ENCODE measurements around the gene ZNRF3. TPM values are rescaled to one million over a fixed set of nuclear protein-coding genes. Genes with fewer than 3 reads are reported as not detected.

The ZNRF3 gene
- total and polyA plus RNA-seq, 12 donors = 1.8 to 7.7 (median 6.2) TPM

DNA sequence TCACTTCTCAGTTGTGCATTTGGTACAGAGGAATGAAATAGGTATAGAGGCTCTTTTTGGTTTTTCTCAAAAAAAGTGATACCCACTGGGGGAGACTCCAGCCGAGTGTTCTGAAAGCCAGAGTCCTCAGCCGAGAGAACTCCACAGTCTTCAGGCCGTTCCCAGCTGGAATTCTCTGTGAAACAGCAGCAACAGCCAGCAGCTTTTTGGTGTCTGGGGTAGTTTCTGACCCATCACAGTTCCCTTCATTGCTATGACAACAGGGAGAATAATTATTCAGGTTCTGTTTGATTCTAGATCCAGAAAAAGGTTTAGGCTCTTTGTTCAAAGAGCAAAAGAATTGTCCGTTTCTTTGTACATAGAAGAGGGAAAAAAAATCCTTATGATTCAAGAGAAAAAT lies 93.7 kb downstream of the ZNRF3 start:
- H3K27ac ChIP-seq = peak overlapping the region in 3 of 10 donors; percentile 12 to 46 (median 19)
- H3K9me3 ChIP-seq = no peaks in the 10 kb centered on the region
- peak in 3 of 8 donors; percentile 23 to 60 (median 50) for ATAC-seq
- WGBS, 2 donors = 56 to 67% methylated on average over 4 of the region's 4 CpGs
- H3K4me1 ChIP-seq = peaks cover 2 to 26% (median 17%) of the 10 kb centered on the region in 9 donors
- TF ChIP-seq, protein P1, sequence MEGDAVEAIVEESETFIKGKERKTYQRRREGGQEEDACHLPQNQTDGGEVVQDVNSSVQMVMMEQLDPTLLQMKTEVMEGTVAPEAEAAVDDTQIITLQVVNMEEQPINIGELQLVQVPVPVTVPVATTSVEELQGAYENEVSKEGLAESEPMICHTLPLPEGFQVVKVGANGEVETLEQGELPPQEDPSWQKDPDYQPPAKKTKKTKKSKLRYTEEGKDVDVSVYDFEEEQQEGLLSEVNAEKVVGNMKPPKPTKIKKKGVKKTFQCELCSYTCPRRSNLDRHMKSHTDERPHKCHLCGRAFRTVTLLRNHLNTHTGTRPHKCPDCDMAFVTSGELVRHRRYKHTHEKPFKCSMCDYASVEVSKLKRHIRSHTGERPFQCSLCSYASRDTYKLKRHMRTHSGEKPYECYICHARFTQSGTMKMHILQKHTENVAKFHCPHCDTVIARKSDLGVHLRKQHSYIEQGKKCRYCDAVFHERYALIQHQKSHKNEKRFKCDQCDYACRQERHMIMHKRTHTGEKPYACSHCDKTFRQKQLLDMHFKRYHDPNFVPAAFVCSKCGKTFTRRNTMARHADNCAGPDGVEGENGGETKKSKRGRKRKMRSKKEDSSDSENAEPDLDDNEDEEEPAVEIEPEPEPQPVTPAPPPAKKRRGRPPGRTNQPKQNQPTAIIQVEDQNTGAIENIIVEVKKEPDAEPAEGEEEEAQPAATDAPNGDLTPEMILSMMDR (IDR thresholded peaks at IDR 0.05) = no peak
- intact Hi-C loops (cut with DNase I) = no loop called here
- peak overlapping the region in 6 of 10 donors; percentile 21 to 43 (median 34) for H3K4me3 ChIP-seq
- H3K27me3 ChIP-seq = peaks cover 0 to 4% (median 0%) of the 10 kb centered on the region in 7 donors
- H3K36me3 ChIP-seq = no peaks in the 10 kb centered on the region
- DNase-seq = no peak

DNA sequence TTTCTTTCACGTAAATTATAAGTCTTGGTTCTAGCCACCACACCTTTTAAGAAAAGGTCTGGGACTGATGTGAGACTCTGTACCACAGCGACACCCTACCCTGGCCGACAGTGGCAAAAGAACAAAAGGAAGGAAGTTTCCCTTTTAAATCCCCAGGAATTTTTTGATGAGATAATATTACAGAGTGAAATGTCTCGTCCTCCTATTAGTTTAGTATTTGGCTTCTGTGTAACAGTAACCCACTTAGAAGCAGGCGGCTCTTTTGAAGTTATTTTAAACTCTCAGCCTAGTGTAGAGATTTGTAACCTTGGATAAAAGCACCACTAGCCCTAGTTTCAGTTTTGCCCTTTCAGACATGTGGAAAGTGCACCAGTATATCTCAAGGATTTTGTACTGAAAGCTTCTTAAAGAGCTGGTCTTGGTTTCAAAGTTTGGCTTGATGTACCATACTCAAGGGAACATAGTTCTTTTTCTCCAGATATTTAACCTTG lies 94.2 kb downstream of the ZNRF3 start:
- peaks cover 0 to 4% (median 0%) of the 10 kb centered on the region in 7 donors for H3K27me3 ChIP-seq
- H3K9me3 ChIP-seq = no peaks in the 10 kb centered on the region
- H3K27ac ChIP-seq = peak overlapping the region in 4 of 10 donors; percentile 12 to 46 (median 28)
- H3K4me3 ChIP-seq = peak overlapping the region in 8 of 10 donors; percentile 9 to 43 (median 30)
- intact Hi-C loops (cut with DNase I) = no loop called here
- ATAC-seq = peak; percentile 39 to 83 (median 67)
- 26 to 29% methylated on average over 5 of the region's 5 CpGs for WGBS, 2 donors
- TF ChIP-seq, protein P1 (IDR thresholded peaks at IDR 0.05) = peak in 2 of 9 donors; percentile 19
- no peaks in the 10 kb centered on the region for H3K36me3 ChIP-seq
- peaks cover 2 to 26% (median 17%) of the 10 kb centered on the region in 9 donors for H3K4me1 ChIP-seq
- DNase-seq = no peak

DNA sequence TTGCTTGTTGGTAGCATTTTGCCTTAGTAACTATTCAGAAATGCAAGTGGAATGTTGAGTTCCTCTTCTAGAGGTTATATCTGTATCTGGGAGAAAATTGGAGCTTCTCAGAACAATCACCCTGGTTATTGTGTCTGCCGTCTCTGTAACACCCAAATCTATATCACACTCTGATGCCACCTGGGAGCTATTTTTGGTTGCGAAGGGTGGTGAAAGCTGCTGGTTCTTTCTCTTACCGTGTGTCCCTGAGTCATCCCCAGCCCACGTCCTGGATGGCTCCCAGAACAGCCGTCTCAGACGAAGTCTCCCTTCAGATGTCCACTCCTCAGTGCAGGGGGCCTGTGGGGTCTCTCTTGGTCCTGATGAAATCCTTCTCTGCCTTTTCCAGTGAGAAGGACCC lies 94.8 kb downstream of the ZNRF3 start:
- DNase-seq (peak in 1 of 2 donors; percentile 18), ATAC-seq (peak; percentile 48 to 83 (median 63))
- Histone ChIP-seq H3K36me3 (no peaks in the 10 kb centered on the region), H3K4me1 (peaks cover 2 to 26% (median 17%) of the 10 kb centered on the region in 9 donors), H3K9me3 (no peaks in the 10 kb centered on the region), H3K27ac (peak overlapping the region in 3 of 10 donors; percentile 19 to 46 (median 36)), H3K4me3 (peak overlapping the region in 7 of 10 donors; percentile 9 to 43 (median 31)), H3K27me3 (peaks cover 0 to 4% (median 0%) of the 10 kb centered on the region in 7 donors)
- intact Hi-C loops (cut with DNase I) = no loop called here
- 37 to 50% methylated on average over 6 of the region's 6 CpGs for WGBS, 2 donors
- TF ChIP-seq, protein P1 (IDR thresholded peaks at IDR 0.05) = no peak

DNA sequence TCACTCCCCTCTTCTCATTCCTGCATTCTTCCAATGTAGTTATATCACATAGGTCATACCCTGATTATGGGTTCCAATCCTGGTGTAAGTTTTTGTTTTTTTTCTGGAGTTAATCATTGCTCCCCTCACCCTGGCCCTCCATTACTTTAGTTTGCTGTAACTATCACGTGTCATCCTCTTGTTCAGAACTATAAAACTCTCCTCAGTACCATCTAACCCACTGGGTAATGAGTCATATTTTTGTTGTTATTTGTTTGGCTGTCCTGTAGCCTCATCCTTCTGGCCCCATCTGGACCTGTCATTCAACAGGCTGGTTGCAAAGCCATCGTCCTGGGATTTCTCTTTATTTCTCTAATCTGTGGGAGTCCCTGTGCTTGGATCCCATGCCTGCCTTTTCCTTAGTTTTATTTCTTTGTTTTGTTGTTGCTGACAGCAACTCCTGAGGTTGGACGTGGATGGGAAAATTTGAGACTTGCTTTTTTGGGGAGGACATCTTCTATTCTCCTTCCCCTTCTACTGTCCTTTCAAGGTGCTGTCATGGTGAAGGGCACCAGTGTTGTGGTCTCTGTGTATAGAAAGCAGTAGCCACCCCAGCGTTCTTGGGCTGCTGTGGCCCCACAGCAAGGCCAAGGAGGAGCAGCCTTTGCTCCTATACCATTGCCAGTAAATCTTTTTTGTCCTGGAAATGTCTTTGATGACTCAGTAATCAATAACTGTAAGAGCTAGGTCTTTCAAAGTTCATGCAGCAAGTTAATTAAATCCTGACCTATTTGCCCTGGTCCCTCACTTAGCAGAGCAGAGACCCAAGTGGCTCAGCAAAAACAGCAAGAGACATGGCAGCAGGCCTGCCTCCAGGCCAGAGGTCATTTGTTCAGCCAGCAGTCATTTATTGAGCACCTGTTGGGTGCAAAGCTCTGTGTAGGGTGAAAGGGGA lies 95.8 kb downstream of the ZNRF3 start:
- TF ChIP-seq, protein P1 (IDR thresholded peaks at IDR 0.05) = no peak
- no peak for ATAC-seq
- Histone ChIP-seq H3K36me3 (no peaks in the 10 kb centered on the region), H3K27ac (no peak overlapping the region), H3K27me3 (peaks cover 0 to 4% (median 0%) of the 10 kb centered on the region in 7 donors), H3K4me1 (peaks cover 2 to 26% (median 17%) of the 10 kb centered on the region in 9 donors), H3K9me3 (no peaks in the 10 kb centered on the region), H3K4me3 (no peak overlapping the region)
- 78 to 95% methylated on average over 4 of the region's 4 CpGs for WGBS, 2 donors
- no peak for DNase-seq
- intact Hi-C loops (cut with DNase I) = no loop called here
